GM18867 (cell line): ENCODE measurements around the gene PPP2R2C.

Experiments
- ATAC-seq: cut with Tn5 transposase; IDR thresholded peaks from one replicate; pipeline ENCODE4 v1.9.1; 2021; ENCODE audit warnings: mild to moderate bottlenecking, moderate library complexity; ENCODE audit not compliant: unreplicated experiment

PPP2R2C gene

DNA sequence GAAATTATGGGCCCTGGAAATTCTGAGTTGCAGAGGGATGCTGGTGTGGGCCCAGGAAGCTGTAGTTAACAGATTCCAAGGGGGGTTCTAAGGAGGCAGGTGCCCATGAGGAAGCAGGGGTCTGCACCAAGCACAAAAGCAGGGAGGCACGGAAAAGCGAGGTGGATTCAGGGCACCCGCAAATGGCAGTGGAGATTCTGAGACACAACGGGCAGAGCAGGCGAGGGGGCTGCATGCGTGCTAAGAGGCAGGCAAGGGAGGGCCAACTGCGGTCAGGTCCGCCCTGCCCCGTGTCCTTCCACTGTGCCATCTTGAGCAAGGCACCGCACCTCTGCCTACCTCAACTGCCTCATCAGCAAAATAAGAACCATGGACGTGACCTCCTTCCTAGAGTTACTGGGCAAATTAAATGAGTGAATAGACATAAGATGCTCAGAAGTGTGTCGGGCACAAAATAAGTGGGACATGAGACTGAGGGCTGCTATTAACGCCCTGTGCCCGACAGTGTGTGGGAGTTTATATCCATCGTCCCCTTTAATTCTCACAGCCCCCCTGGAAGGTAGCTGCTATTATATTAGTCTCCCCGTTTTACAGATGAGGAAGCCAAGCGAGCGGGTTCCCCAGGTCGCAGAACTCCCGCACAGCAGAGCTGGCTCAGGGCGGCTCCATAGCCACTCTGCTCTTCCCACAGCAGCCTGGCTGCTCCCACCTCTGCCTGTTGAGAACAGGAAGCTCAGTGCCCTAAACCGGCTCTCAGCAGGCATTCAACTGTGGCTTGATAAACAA, 67.6 kb downstream of the PPP2R2C start:
- no peak for ATAC-seq

GRCh38 chr4:6403400-6403685, 69.1 kb downstream of the PPP2R2C start:
- no peak for ATAC-seq

DNA sequence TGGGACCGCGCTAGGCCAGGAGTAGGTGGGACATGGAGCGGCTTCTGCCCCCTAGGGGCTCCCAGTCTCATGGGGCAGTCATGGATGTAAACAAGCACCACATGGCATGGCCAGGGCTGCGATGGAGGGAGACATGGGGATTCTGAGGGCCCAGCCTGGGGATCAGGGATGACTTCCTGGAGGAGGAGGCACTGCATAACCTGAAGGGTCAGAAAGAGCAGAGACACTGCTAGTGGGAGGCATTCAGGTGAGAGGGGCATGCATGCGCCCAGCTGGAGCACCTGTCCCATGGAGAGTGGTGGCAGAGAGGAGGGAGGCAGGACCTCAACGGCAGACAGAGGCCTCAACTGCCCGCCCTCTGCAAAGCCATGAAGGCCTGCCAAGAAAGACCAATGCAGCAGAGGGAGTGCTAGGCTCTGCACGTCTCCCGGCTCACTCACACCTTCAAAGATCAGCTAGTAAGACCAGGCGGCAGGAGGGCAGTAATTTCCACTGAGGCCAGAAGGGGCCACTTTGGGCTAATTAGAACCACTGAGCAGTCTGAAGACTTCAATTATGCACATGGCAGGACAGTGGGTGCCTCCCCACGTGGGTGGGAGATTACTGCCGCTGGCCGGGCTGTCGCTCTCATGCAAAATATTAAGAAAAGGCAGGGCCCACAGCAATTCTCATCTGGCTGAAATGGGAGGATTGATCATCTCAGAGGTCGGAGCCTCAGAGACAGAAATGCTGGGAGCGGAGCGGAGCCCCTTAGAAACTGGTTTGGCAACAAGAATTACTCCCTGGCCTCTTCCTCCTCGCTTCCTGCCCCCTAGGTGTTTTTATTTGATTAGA, 69.6 kb downstream of the PPP2R2C start:
- no peak for ATAC-seq

- ATAC-seq, result no peak
Measured at GRCh38 chr4:6401797-6402196, 70.6 kb downstream of the PPP2R2C start.

- no peak for ATAC-seq
Measured at GRCh38 chr4:6396696-6397236, 75.6 kb downstream of the PPP2R2C start.

DNA sequence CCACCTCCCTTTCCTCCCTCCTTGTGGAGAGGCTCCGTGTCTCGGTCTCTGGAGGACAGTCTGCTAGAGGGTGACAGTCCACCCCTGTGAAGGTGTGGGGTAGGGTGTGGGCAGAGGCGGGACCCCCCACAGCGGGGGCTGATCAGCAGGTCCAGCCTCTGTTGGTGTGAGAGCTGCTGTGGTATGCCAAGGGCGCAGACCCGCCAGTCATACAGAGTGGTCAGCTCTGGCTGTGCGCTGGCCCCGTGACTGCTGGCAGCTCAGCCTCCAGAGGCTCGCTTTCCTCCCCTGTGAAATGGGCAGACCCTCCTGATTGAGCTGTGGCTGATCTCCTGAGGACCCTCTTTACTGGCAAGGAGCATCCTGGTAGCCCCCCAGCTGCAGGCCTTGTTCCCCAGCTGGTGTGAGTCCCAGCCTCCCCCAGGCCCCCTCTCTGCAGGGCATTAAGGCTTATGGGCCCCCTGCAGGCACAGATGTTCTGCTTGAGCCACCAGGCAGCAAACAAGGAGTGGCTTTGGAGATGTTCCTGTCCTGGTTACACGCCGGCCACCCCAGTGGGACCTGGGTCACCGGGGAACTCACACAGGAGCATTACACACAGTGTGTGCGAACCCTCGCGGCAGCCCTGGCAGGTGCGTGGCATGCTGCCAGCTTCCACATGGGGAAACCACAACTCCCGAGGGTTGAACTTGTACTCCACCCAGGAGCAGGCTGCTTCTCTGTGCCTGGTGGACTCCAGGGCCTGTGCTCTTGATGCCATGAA, 76.8 kb downstream of the PPP2R2C start:
- ATAC-seq, result no peak

GRCh38 chr4:6394671-6395081, 77.7 kb downstream of the PPP2R2C start:
- no peak for ATAC-seq

- no peak for ATAC-seq
Measured at GRCh38 chr4:6393544-6394475, 78.6 kb downstream of the PPP2R2C start.

- ATAC-seq, result no peak
Measured at GRCh38 chr4:6393066-6393465, 79.3 kb downstream of the PPP2R2C start.

- no peak for ATAC-seq
Measured at GRCh38 chr4:6392407-6392806, 80.0 kb downstream of the PPP2R2C start.

- ATAC-seq, result no peak
Measured at GRCh38 chr4:6391852-6392188, 80.6 kb downstream of the PPP2R2C start.

GRCh38 chr4:6391186-6391851, 81.1 kb downstream of the PPP2R2C start:
- ATAC-seq, result no peak

DNA sequence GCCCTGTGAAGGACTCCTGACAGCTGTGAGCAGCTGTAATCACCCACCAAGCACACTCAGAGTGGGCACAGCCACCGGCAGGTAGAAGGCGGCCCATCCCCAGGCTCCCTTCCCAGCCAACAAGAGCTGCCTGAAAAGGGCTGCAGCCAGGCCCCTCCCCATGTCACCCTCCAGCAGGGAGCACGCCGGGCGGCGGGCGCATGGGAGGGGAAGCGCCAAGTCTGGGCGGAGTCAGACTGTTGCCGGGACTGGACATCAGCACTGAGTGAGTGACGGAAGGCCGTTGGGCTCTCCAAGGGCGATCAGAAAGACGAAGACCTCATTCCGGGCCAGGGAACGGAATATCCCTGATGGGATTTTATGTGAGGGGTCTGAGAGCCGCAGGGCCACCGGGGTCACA, 82.1 kb downstream of the PPP2R2C start:
- ATAC-seq, result no peak

GRCh38 chr4:6389142-6389825, 83.1 kb downstream of the PPP2R2C start:
- no peak for ATAC-seq

- ATAC-seq, result no peak
Measured at GRCh38 chr4:6388713-6389112, 83.7 kb downstream of the PPP2R2C start.

- no peak for ATAC-seq
Measured at GRCh38 chr4:6387946-6388345, 84.5 kb downstream of the PPP2R2C start.

DNA sequence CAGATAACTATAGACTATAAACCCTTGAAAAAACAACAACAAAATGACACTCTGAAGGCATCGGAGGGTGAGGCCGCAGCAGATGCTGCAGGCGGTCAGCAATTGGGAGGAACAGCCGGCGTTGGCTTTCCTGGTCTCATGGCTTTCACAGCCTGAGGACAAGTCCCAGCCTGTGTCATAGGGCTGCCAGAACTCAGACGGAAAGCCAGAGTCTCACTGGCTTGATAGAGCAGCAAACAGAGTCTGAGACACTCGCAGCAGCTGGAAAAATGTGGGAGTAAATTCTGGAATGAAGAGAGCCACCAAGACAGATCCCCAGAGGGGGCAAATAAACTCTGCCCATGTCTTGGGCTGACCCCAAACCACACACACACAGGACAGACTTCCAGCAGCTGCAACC, 86.3 kb downstream of the PPP2R2C start:
- no peak for ATAC-seq

GRCh38 chr4:6385288-6385687, 87.1 kb downstream of the PPP2R2C start:
- ATAC-seq, result no peak

DNA sequence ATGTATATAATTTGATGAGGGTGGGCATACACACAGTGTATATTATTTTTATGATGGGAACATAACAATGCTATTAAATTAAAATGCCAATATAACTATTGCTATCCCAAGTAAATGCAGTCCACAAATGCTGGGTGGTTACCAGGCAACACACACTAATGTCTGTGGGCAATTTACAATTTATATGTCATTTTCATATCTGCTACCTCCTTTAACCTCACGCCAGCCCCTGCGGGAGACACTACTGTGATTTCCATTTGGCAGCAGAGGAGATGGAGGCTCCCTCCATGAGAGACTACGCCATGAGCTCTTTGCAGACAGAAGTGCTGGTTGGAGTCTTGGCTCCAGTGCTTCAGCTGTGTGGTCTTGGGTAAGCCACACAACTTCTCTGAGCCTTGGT, 87.9 kb downstream of the PPP2R2C start:
- no peak for ATAC-seq
